ENCODE data around the gene RAG2. TPM values are rescaled to one million over a fixed set of nuclear protein-coding genes. Genes with fewer than 3 reads are reported as not detected.

The RAG2 gene
- total RNA-seq, 1 donor from 2014 or later = not detected

GRCh38 chr11:36600180-36600579, 2.1 kb upstream of the RAG2 start:
- no peak for TF ChIP-seq CTCF (IDR thresholded peaks at IDR 0.05)
- no peaks in the 10 kb centered on the region for H3K36me3 ChIP-seq
- ATAC-seq (no peak), DNase-seq (no peak)
- no peak overlapping the region for H3K27ac ChIP-seq
- no peaks in the 10 kb centered on the region for H3K9me3 ChIP-seq
- no peak overlapping the region for H3K4me3 ChIP-seq
- no peaks in the 10 kb centered on the region for H3K27me3 ChIP-seq (ENCODE audit: low read depth)
- intact Hi-C loops (cut with DNase I) = no loop called here
- H3K4me1 ChIP-seq = peaks cover 5% of the 10 kb centered on the region

- no peak for TF ChIP-seq CTCF (IDR thresholded peaks at IDR 0.05)
- no peaks in the 10 kb centered on the region for H3K9me3 ChIP-seq
- intact Hi-C loops (cut with DNase I) = no loop called here
- DNase-seq (no peak), ATAC-seq (no peak)
- H3K27ac ChIP-seq = no peak overlapping the region
- no peak overlapping the region for H3K4me3 ChIP-seq
- no peaks in the 10 kb centered on the region for H3K36me3 ChIP-seq
- H3K27me3 ChIP-seq (ENCODE audit: low read depth) = peaks cover 8% of the 10 kb centered on the region
- peaks cover 8% of the 10 kb centered on the region for H3K4me1 ChIP-seq
Observed at GRCh38 chr11:36596880-36597279, 1.2 kb downstream of the RAG2 start.

- Histone ChIP-seq H3K9me3 (no peaks in the 10 kb centered on the region), H3K4me3 (peak within 1 kb of the TSS; percentile 72), H3K27me3 (ENCODE audit: low read depth) (peaks cover 8% of the 10 kb centered on the region), H3K27ac (peak within 1 kb of the TSS; percentile 44), H3K36me3 (no peaks in the 10 kb centered on the region), H3K4me1 (peaks cover 8% of the 10 kb centered on the region)
- TF ChIP-seq CTCF (IDR thresholded peaks at IDR 0.05) = no peak
- ATAC-seq (peak; percentile 98 to 100), DNase-seq (peak; percentile 59)
- intact Hi-C loops (cut with DNase I) = no loop called here
Observed at GRCh38 chr11:36594316-36594989, 3.6 kb downstream of the RAG2 start, which contains the start of gene IFTAP. TSS of gene IFTAP (plus strand) at chr11:36594502. CDS start at chr11:36610104, 15,602 bp downstream.

- ATAC-seq (no peak), DNase-seq (no peak)
- TF ChIP-seq CTCF (IDR thresholded peaks at IDR 0.05) = no peak
- Histone ChIP-seq H3K4me1 (peaks cover 8% of the 10 kb centered on the region), H3K4me3 (no peak overlapping the region), H3K36me3 (no peaks in the 10 kb centered on the region), H3K9me3 (no peaks in the 10 kb centered on the region), H3K27me3 (ENCODE audit: low read depth) (peaks cover 12% of the 10 kb centered on the region), H3K27ac (no peak overlapping the region)
- intact Hi-C loops (cut with DNase I) = no loop called here
Observed at GRCh38 chr11:36591433-36591832, 6.6 kb downstream of the RAG2 start.

GRCh38 chr11:36590513-36590912, 7.5 kb downstream of the RAG2 start:
- H3K36me3 ChIP-seq = no peaks in the 10 kb centered on the region
- peaks cover 12% of the 10 kb centered on the region for H3K27me3 ChIP-seq (ENCODE audit: low read depth)
- DNase-seq (no peak), ATAC-seq (no peak)
- H3K4me3 ChIP-seq = no peak overlapping the region
- H3K4me1 ChIP-seq = peaks cover 7% of the 10 kb centered on the region
- no peaks in the 10 kb centered on the region for H3K9me3 ChIP-seq
- H3K27ac ChIP-seq = no peak overlapping the region
- intact Hi-C loops (cut with DNase I) = no loop called here
- no peak for TF ChIP-seq CTCF (IDR thresholded peaks at IDR 0.05)

Data from lower lobe of right lung (tissue), 2 donors.